ENCODE results near the gene BSG. TPM values are rescaled to one million over a fixed set of nuclear protein-coding genes. Genes with fewer than 3 reads are reported as not detected.

BSG gene
- total RNA-seq, 3 donors from 2014 or later, result 270 to 515 (median 282) TPM

- Histone ChIP-seq H3K4me1 (peaks cover 0 to 6% of the 10 kb centered on the region in 2 donors), H3K4me3 (no peak overlapping the region), H3K36me3 (no peaks in the 10 kb centered on the region), H3K27ac (no peak overlapping the region), H3K27me3 (no peaks in the 10 kb centered on the region), H3K9me3 (no peaks in the 10 kb centered on the region)
- DNase-seq (ENCODE audit: low spot score in 2 of 2), result no peak
- TF ChIP-seq POLR2A (IDR thresholded peaks at IDR 0.05), result no peak
- TF ChIP-seq CTCF (IDR thresholded peaks at IDR 0.05), result no peak
- TF ChIP-seq POLR2AphosphoS5 (IDR thresholded peaks at IDR 0.05), result no peak
- intact Hi-C loops (cut with DNase I; ENCODE audit: low total_unique reads), result no loop called here
Measured at GRCh38 chr19:613732-614567, 41.6 kb downstream of the BSG start.

- intact Hi-C loops (cut with DNase I; ENCODE audit: low total_unique reads), result loop anchor here (5.0 kb wide), 1 partner anchor 1187 kb away; no protein-coding TSS in a partner anchor
- Histone ChIP-seq H3K27me3 (no peaks in the 10 kb centered on the region), H3K9me3 (no peaks in the 10 kb centered on the region), H3K4me3 (peak overlapping the region in 1 of 3 donors; percentile 46), H3K4me1 (peaks cover 0 to 4% of the 10 kb centered on the region in 2 donors), H3K27ac (no peak overlapping the region), H3K36me3 (no peaks in the 10 kb centered on the region)
- no peak for DNase-seq (ENCODE audit: low spot score in 2 of 2)
- TF ChIP-seq POLR2A (IDR thresholded peaks at IDR 0.05), result no peak
- TF ChIP-seq CTCF (IDR thresholded peaks at IDR 0.05), result no peak
- no peak for TF ChIP-seq POLR2AphosphoS5 (IDR thresholded peaks at IDR 0.05)
Measured at GRCh38 chr19:615619-616018, 43.2 kb downstream of the BSG start.

- intact Hi-C loops (cut with DNase I; ENCODE audit: low total_unique reads), result loop anchor here (5.0 kb wide), 1 partner anchor 1186 kb away; no protein-coding TSS in a partner anchor
- DNase-seq (ENCODE audit: low spot score in 2 of 2), result no peak
- H3K27me3 ChIP-seq, result no peaks in the 10 kb centered on the region
- no peak overlapping the region for H3K27ac ChIP-seq
- H3K9me3 ChIP-seq, result no peaks in the 10 kb centered on the region
- no peaks in the 10 kb centered on the region for H3K4me1 ChIP-seq
- H3K36me3 ChIP-seq, result no peaks in the 10 kb centered on the region
- no peak for TF ChIP-seq POLR2A (IDR thresholded peaks at IDR 0.05)
- TF ChIP-seq POLR2AphosphoS5 (IDR thresholded peaks at IDR 0.05), result no peak
- TF ChIP-seq CTCF (IDR thresholded peaks at IDR 0.05), result no peak
- H3K4me3 ChIP-seq, result peak overlapping the region in 1 of 3 donors; percentile 46
Measured at GRCh38 chr19:616062-616700, 43.8 kb downstream of the BSG start.

GRCh38 chr19:616747-617526, 44.5 kb downstream of the BSG start:
- intact Hi-C loops (cut with DNase I; ENCODE audit: low total_unique reads), result loop anchor here (5.0 kb wide), 1 partner anchor 1185 kb away; no protein-coding TSS in a partner anchor
- H3K27me3 ChIP-seq, result no peaks in the 10 kb centered on the region
- TF ChIP-seq CTCF (IDR thresholded peaks at IDR 0.05) (no peak), POLR2A (IDR thresholded peaks at IDR 0.05) (no peak), POLR2AphosphoS5 (IDR thresholded peaks at IDR 0.05) (no peak)

More at GRCh38 chr19:616747-617526, 44.5 kb downstream of the BSG start:
- Histone ChIP-seq H3K9me3 (no peaks in the 10 kb centered on the region), H3K27ac (no peak overlapping the region), H3K4me3 (no peak overlapping the region), H3K4me1 (no peaks in the 10 kb centered on the region), H3K36me3 (no peaks in the 10 kb centered on the region)
- DNase-seq (ENCODE audit: low spot score in 2 of 2), result no peak

Data from breast epithelium (tissue), 4 donors.